GM18909 (cell line): ENCODE measurements around the gene KRTAP3-3.

Source experiments
- ATAC-seq: cut with Tn5 transposase; IDR thresholded peaks from one replicate; pipeline ENCODE4 v1.9.1; 2021; ENCODE audit warnings: mild to moderate bottlenecking; ENCODE audit not compliant: unreplicated experiment, poor library complexity

The KRTAP3-3 gene

DNA sequence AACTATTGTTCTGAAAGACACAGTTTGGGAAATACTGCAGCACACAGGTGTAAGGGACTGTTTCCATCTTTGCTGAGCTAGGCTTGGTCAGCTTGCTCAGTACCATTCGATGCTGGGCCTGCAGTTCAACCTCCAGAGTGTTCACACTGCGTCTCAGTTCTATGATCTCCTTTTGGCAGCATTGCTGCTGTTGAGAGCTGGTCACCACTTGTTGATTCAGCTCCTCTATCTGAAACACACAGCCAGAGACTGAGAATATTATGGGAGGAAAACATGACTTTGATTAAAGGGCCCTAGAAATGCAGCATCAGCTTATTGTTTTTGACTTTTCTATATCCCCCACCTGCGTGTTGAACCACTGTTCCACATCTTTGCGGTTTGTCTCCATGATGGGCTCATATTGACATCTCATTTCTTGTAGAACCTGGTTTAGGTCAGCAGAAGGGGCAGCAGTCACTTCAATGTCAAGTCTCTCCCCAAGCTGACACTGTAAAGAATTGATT lies 31.9 kb downstream of the KRTAP3-3 start:
- no peak for ATAC-seq

GRCh38 chr17:40961591-40961990 lies 32.4 kb downstream of the KRTAP3-3 start:
- no peak for ATAC-seq

DNA sequence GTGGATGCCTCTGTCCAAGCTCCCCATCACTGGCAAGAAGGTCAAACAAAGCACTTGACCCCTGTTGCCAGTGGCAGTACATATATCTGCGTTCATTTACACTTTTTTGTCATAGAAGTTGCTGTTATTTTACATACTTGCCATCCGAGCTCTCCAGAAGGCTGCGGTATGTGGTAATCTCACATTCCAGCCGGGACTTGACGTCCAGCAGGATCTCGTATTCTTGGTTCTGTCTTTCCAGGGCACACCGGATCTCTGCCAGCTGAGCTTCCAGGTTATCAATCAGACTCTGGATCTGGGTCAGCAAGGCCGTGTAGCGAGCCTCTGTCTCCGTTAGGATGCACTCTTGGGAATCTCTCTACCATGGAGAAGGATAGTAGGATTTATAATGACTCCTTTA lies 33.8 kb downstream of the KRTAP3-3 start:
- ATAC-seq = no peak

- ATAC-seq = no peak
Measured at GRCh38 chr17:40958086-40958953, 35.6 kb downstream of the KRTAP3-3 start.

GRCh38 chr17:40956401-40957254 lies 37.3 kb downstream of the KRTAP3-3 start:
- ATAC-seq = no peak

DNA sequence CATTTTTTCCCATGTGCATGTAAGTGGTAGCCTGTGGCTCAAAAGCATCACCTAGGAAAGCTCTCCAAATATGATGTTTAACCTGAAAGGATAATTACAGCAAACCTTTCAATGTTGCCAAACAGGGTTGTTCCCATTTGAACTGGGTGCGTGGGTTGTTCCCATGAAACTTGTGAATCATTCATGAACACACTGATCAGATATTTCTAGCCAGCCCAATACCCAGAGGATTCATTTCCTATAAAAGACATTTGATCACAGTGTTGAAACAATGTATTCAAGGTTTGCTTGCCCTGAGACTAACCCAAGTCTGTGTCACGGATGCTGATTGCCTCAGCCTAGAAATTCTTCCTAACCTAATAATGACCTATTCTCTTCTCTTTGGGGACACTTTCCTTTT lies 40.1 kb downstream of the KRTAP3-3 start:
- ATAC-seq = no peak

- no peak for ATAC-seq
Measured at GRCh38 chr17:40952661-40953060, 41.3 kb downstream of the KRTAP3-3 start.

GRCh38 chr17:40952154-40952553 lies 41.8 kb downstream of the KRTAP3-3 start:
- no peak for ATAC-seq

DNA sequence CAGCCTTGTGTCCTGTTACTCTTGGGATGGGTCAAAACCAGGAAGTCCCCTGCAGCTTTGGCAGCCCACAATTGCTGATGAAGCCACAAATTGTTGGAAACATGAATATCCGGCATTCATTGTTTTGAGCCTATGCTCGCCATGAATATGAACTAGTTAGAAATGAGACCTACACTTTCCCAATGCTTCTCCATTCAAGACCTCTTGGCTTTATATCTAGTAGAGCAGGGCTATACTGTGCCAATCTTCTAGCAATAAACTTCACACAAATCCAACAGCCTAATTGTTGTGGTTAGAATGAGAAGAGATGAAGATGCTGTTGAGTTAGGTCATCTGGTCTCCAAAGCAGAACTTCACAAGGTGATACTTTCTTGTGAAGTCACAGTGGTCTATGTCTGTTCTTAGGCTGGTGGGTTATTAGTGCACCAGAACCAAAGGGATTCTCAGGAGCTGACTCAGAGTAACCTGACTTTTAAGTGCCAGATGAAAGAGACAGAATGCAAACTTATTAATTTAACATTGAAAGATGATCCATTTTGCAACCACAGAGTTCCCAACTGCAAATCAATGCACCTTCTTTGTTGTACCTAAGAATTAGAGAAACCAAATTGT lies 42.8 kb downstream of the KRTAP3-3 start:
- ATAC-seq = no peak

DNA sequence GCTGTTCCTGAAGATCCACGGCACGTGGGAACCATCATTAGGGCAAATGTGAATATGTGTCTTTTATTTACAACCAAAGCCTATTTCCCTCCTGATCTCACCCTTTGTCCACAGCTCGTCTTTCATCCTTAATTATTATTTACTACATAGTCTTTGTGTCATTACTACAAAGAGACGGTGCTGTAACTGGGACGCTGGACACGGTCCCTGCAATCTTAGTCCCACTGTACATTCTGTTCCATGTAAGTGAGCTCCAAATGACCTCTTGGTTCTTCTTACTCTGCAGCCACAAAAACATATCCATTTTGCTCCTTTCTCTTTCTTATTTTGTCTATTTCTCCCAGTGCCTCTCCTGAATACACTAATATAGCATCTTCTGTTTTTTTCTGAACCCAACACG lies 43.8 kb downstream of the KRTAP3-3 start:
- ATAC-seq = no peak

DNA sequence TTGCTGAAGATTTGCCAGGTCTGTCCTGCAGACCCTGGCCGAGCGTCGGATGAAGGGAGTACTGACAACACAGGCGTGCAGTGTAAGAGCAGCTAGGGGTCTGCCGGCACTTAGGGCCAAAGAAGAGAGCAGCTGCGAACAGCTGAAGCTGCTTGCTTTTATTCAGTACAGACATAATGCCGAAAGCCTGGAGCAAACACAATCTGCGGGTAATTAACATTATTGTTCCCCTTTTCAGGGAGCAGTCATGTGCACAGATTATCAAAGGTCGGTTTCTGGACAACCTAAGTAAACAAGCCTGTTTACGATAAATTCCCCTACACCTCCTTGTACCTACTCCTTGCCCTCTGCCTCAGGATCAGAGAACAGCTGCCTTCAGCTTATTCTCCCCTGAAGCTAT lies 44.5 kb downstream of the KRTAP3-3 start:
- no peak for ATAC-seq

GRCh38 chr17:40947929-40948328 lies 46.0 kb downstream of the KRTAP3-3 start:
- ATAC-seq = no peak

DNA sequence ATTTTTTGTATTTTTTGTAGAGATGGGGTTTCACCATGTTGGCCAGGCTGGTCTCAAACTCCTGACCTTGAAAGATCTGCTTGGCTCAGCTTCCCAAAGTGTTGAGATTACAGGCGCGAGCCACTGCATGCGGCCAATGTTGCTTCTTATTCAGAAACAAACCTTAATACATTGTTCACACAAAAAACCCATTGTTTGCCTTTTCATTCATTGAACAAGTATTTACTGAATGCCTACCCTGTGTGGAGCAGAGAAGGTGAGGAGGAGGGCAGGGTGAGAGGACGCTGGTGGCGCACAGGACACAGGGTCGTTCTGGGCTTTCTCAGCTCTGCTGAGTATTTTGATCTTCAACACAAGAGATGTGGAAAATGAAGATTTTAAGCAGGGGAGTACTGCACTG lies 48.5 kb downstream of the KRTAP3-3 start:
- no peak for ATAC-seq

GRCh38 chr17:40944531-40944930 lies 49.4 kb downstream of the KRTAP3-3 start:
- no peak for ATAC-seq
